SK-N-MC (cell line): ENCODE results near the gene APP.

Source experiments
- EZH2 ChIP-seq: fragments of 200-600 bp; sonication (generic); IDR thresholded peaks from one replicate; pipeline ENCODE4 v1.6.1; 2017; ENCODE audit warnings: antibody characterized with exemption
- FOXP2 ChIP-seq: optimal IDR thresholded peaks from 2 replicates; pipeline ENCODE3; 2011; ENCODE audit warnings: mild to moderate bottlenecking, moderate library complexity; ENCODE audit not compliant: insufficient read depth; ENCODE audit errors: extremely low read length, control extremely low read depth
- POLR2AphosphoS5 ChIP-seq: IDR thresholded peaks from 2 replicates; pipeline ENCODE4 v1.6.1; 2012; ENCODE audit warnings: mild to moderate bottlenecking, low read depth, low read length, borderline replicate concordance

- TF ChIP-seq POLR2AphosphoS5: no peak
- no peak for TF ChIP-seq EZH2
- TF ChIP-seq FOXP2: no peak
These were observed 159.2 kb downstream of the APP start for GRCh38 chr21:26011292-26011940.
